ENCODE data around the gene MAPT. TPM values are rescaled to one million over a fixed set of nuclear protein-coding genes. Genes with fewer than 3 reads are reported as not detected.

MAPT gene
- total RNA-seq, 1 donor from 2014 or later: 2.4 TPM

DNA sequence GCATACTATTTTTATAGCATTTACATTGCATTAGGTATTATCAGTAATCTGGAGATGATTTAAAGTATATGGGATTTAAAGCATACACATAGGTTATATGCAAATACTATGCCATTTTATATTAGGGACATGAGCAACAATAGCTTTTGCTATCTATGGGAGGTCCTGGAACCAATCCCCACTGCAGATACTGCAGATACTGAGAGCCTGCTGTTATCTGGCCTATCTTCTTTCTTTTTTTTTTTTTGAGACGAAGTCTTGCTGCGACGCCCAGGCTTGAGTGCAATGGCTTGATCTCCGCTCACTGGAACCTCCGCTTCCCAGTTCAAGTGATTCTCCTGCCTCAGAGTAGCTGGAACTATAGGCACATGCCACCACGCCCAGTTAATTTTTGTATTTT is 142.1 kb downstream of the MAPT start:
- Histone ChIP-seq H3K27ac (no peak overlapping the region), H4K20me1 (ENCODE audit: low read depth) (peaks cover 28% of the 10 kb centered on the region), H3F3A (ENCODE audit: low read depth) (no peaks in the 10 kb centered on the region), H3K4me2 (no peak overlapping the region), H3K36me3 (peaks cover 25% of the 10 kb centered on the region), H3K4me3 (no peak overlapping the region), H3K9me3 (ENCODE audit: low read depth) (no peaks in the 10 kb centered on the region), H2AFZ (replicated peaks) (no peak overlapping the region), H3K9ac (no peak overlapping the region), H3K27me3 (no peaks in the 10 kb centered on the region), H3K79me2 (ENCODE audit: low read depth) (peaks cover 14% of the 10 kb centered on the region), H3K4me1 (no peaks in the 10 kb centered on the region)
- no peak overlapping the region for H3K4me3 Mint-ChIP-seq
- DNase-seq (ENCODE audit: low spot score): no peak
- H3K27ac Mint-ChIP-seq: no peak overlapping the region
- H3K9me3 Mint-ChIP-seq: no peaks in the 10 kb centered on the region
- no peak for TF ChIP-seq EZH2phosphoT487 (IDR thresholded peaks at IDR 0.05)
- TF ChIP-seq, protein P1, sequence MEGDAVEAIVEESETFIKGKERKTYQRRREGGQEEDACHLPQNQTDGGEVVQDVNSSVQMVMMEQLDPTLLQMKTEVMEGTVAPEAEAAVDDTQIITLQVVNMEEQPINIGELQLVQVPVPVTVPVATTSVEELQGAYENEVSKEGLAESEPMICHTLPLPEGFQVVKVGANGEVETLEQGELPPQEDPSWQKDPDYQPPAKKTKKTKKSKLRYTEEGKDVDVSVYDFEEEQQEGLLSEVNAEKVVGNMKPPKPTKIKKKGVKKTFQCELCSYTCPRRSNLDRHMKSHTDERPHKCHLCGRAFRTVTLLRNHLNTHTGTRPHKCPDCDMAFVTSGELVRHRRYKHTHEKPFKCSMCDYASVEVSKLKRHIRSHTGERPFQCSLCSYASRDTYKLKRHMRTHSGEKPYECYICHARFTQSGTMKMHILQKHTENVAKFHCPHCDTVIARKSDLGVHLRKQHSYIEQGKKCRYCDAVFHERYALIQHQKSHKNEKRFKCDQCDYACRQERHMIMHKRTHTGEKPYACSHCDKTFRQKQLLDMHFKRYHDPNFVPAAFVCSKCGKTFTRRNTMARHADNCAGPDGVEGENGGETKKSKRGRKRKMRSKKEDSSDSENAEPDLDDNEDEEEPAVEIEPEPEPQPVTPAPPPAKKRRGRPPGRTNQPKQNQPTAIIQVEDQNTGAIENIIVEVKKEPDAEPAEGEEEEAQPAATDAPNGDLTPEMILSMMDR (IDR thresholded peaks at IDR 0.05): no peak
- no peak for TF ChIP-seq EZH2 (IDR thresholded peaks at IDR 0.05)
- peaks cover 52% of the 10 kb centered on the region for H3K36me3 Mint-ChIP-seq
- H3K4me1 Mint-ChIP-seq: no peaks in the 10 kb centered on the region
- peaks cover 2% of the 10 kb centered on the region for H3K27me3 Mint-ChIP-seq (ENCODE audit: insufficient read depth, low read depth)

DNA sequence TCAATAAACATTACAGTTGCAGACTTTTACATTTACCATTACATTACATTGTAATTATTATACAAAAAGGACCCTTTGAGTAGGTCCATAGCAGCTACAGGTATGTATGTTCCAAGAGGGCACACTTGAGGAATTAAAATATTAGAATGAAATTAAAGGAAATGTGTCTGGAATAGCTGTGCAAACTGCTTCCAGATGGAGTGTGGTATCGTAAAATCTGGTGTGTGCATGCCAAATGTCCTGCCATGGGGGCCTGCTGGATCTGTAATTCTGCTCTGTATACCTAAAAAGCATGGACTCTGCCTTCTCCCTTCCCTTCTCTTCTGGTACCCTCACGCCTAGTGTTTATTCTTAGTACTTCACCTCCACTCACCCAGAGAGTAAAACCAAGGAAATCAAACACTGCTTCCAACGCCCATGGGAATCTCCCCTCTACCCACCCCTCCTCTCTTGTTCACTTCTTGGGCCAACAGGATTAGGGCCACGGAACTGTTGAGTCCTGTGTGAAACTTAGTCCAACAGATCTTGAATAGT is 143.4 kb downstream of the MAPT start:
- H3K4me3 Mint-ChIP-seq: no peak overlapping the region
- no peak overlapping the region for H3K4me3 ChIP-seq
- TF ChIP-seq EZH2phosphoT487 (IDR thresholded peaks at IDR 0.05): no peak
- TF ChIP-seq, protein P1 (IDR thresholded peaks at IDR 0.05): no peak
- TF ChIP-seq EZH2 (IDR thresholded peaks at IDR 0.05): no peak
- no peak overlapping the region for H3K4me2 ChIP-seq
- no peak for DNase-seq (ENCODE audit: low spot score)
- no peaks in the 10 kb centered on the region for H3F3A ChIP-seq (ENCODE audit: low read depth)
- no peak overlapping the region for H3K9ac ChIP-seq
- no peaks in the 10 kb centered on the region for H3K9me3 ChIP-seq (ENCODE audit: low read depth)
- peaks cover 46% of the 10 kb centered on the region for H3K36me3 Mint-ChIP-seq
- peaks cover 2% of the 10 kb centered on the region for H3K27me3 Mint-ChIP-seq (ENCODE audit: insufficient read depth, low read depth)
- H3K79me2 ChIP-seq (ENCODE audit: low read depth): peaks cover 22% of the 10 kb centered on the region
- H3K4me1 ChIP-seq: peaks cover under 1% of the 10 kb centered on the region
- H3K27ac Mint-ChIP-seq: no peak overlapping the region
- H3K27me3 ChIP-seq: no peaks in the 10 kb centered on the region
- H4K20me1 ChIP-seq (ENCODE audit: low read depth): peaks cover 29% of the 10 kb centered on the region
- no peaks in the 10 kb centered on the region for H3K4me1 Mint-ChIP-seq
- H3K27ac ChIP-seq: no peak overlapping the region
- H3K9me3 Mint-ChIP-seq: no peaks in the 10 kb centered on the region
- H2AFZ ChIP-seq (replicated peaks): no peak overlapping the region
- peaks cover 31% of the 10 kb centered on the region for H3K36me3 ChIP-seq

DNA sequence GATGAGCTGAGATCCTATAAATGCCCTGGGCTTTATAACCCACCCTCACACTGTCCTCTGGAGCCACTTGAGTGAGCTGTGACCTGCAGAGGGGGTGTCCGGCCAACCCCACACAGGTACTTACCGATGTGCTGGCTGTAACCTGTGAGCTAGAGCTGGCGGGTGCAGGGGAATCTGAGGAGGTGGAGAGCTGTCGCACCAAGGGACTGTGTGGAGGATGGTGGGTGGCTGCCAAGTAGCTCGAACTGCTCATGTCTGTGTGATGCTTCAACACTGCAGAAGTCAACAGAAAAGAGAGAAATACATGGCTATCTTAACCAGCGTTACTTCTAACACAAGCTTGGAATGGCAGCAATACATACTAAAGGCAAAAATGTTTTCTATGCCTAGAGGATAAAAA is 144.1 kb downstream of the MAPT start:
- H4K20me1 ChIP-seq (ENCODE audit: low read depth): peaks cover 32% of the 10 kb centered on the region
- H3K4me2 ChIP-seq: no peak overlapping the region
- no peaks in the 10 kb centered on the region for H3K27me3 ChIP-seq
- Mint-ChIP-seq H3K4me3 (no peak overlapping the region), H3K27ac (no peak overlapping the region), H3K9me3 (no peaks in the 10 kb centered on the region), H3K4me1 (no peaks in the 10 kb centered on the region), H3K27me3 (ENCODE audit: insufficient read depth, low read depth) (peaks cover 2% of the 10 kb centered on the region), H3K36me3 (peaks cover 43% of the 10 kb centered on the region)
- peaks cover 29% of the 10 kb centered on the region for H3K79me2 ChIP-seq (ENCODE audit: low read depth)
- no peak overlapping the region for H3K4me3 ChIP-seq
- H3K9me3 ChIP-seq (ENCODE audit: low read depth): no peaks in the 10 kb centered on the region
- no peak overlapping the region for H2AFZ ChIP-seq (replicated peaks)
- H3K27ac ChIP-seq: no peak overlapping the region
- peaks cover 6% of the 10 kb centered on the region for H3K4me1 ChIP-seq
- no peaks in the 10 kb centered on the region for H3F3A ChIP-seq (ENCODE audit: low read depth)
- no peak for DNase-seq (ENCODE audit: low spot score)
- peaks cover 31% of the 10 kb centered on the region for H3K36me3 ChIP-seq
- no peak overlapping the region for H3K9ac ChIP-seq
- TF ChIP-seq EZH2 (IDR thresholded peaks at IDR 0.05) (no peak), EZH2phosphoT487 (IDR thresholded peaks at IDR 0.05) (no peak)
- TF ChIP-seq, protein P1 (IDR thresholded peaks at IDR 0.05): no peak
